NCI-H526 (cell line): Measurements from ENCODE around the gene LRRFIP2.
"Not testable (repeated sequence)": the region's sequence is repeated elsewhere in the genome, so short reads cannot be mapped to it uniquely, and the experiment has no call there.

Experiments
- DNase-seq, 2 experiments: peaks; one replicate each; lab custom pipeline; 2025; lab: John Stamatoyannopoulos, UW

Gene LRRFIP2

GRCh38 chr3:37189109-37189508 is 14.7 kb upstream of the LRRFIP2 start:
- DNase-seq = no peak

- no peak for DNase-seq
Measured at GRCh38 chr3:37183976-37184375, 9.6 kb upstream of the LRRFIP2 start.

GRCh38 chr3:37183375-37183831 is 9.0 kb upstream of the LRRFIP2 start:
- no peak for DNase-seq

GRCh38 chr3:37182816-37183215 is 8.4 kb upstream of the LRRFIP2 start:
- no peak for DNase-seq

- no peak for DNase-seq
Measured at GRCh38 chr3:37181756-37182155, 7.4 kb upstream of the LRRFIP2 start.

GRCh38 chr3:37179144-37179967 is 5.0 kb upstream of the LRRFIP2 start:
- no peak for DNase-seq

- DNase-seq = no peak
Measured at GRCh38 chr3:37173806-37174205, 576 bp downstream of the LRRFIP2 start.

DNA sequence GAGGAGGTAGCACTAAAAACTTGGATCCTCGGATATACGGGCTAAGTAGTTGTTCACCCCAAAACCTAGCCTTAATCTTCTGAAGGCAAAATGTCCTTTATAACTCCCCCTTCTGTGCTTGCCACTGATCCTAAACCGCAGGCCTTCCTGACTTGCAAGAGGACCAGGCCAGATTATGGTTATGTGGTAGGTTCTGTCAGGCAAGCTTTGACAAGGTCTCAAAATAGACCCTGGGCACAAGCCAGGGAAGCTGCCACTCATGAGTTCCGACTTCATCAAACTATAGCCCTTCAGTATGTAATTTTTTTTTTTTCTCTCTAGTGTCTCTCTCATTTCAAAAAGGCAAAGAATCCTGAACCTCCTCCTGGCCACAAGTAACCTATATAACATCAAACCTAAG is 3.2 kb downstream of the LRRFIP2 start:
- no peak for DNase-seq

DNA sequence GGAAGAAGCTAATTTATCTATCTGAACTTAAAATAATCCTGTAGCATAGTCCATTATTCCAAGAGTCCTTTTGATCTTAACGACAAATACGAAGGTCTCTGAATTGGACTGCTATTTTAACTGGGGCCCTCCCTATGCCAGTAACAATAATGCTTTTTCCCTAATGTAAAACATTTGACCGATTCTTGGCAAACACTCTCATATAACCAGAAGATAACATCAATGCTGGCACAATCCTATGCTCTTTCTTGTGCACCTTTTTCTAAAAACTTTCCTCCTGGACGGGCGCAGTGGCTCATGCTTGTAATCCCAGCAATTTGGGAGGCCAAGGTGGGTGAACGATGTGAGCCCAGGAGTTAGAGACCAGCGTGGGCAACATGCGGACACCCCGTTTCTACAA is 3.9 kb downstream of the LRRFIP2 start:
- no peak for DNase-seq

GRCh38 chr3:37170060-37170459 is 4.3 kb downstream of the LRRFIP2 start:
- DNase-seq = no peak

GRCh38 chr3:37168896-37169295 is 5.5 kb downstream of the LRRFIP2 start:
- DNase-seq = no peak

- no peak for DNase-seq
Measured at GRCh38 chr3:37163262-37164015, 10.9 kb downstream of the LRRFIP2 start.

DNA sequence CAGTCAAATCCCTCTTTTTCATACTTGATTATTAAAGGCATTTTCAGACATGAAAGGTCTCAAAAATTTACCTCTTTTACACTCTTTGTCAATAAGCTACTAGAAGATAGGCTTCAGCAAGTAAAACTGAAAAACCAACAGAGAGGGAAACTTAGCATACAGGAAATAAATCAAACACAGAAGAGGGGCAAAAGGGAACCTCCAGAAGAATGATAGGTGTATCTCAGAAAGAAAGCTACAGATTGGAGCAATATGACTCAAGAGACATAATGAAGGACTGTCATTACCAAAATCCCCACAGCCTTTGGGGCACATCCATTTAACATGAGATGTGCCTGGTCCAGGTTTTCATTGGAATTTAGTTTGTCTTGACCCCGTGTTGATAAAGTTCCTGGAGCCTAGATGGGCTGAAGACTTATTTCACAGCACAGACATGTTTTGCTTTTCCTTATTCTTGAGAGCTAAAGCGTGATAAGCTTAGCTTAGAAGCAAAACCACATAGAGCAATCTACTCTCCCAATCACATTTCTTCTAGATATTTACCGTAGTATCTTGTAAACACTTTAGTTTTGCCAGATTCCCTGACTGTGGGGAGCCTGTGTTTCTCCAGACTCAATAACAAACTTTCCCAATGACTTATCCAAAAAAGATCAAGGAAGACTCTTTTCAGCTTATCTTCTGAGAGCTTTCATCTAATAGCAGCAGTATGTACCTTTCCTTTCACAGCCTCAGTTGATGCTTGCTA is 11.7 kb downstream of the LRRFIP2 start:
- DNase-seq = no peak

GRCh38 chr3:37161351-37161750 is 13.0 kb downstream of the LRRFIP2 start:
- no peak for DNase-seq

- DNase-seq = no peak
Measured at GRCh38 chr3:37155782-37156181, 18.6 kb downstream of the LRRFIP2 start.

GRCh38 chr3:37154668-37155314 is 19.6 kb downstream of the LRRFIP2 start:
- DNase-seq = no peak

GRCh38 chr3:37150621-37151020 is 23.8 kb downstream of the LRRFIP2 start:
- no peak for DNase-seq

DNA sequence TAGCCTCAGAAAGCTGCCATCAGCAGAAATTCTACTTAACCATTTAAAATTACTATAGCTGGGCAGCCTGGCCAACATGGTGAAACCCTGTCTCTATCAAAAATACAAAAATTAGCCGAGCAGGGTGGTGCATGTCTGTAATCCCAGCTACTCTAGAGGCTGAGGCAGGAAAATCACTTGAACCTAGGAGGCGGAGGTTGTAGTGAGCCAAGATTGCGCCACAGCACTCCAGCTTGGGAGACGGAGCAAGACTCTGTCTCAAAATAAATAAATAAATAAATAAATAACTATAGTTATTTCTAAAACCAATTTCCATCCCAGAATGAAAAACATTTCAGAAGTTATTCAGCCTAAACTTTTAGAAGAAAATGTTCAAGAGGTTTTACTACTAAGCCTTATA is 25.1 kb downstream of the LRRFIP2 start:
- no peak for DNase-seq

GRCh38 chr3:37148208-37148607 is 26.2 kb downstream of the LRRFIP2 start:
- DNase-seq = no peak

DNA sequence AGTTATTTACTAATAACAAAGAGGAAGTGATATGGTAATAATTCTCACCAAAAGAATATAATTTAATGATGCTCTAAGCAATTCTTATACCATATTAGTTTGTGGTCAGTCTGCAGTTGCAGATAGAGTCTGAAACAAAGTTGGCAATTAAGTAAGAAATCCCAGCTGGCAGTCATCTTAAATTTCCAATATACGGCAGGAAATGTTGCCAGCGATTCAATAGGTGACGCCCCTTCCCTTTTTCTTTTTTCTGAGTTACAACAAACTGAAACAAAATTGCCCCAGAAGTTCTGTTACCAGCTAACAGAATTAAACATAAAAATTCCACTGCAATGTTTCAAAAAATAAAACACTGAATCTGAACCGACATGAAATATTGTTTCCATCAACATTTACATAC is 26.7 kb downstream of the LRRFIP2 start:
- DNase-seq = no peak

DNA sequence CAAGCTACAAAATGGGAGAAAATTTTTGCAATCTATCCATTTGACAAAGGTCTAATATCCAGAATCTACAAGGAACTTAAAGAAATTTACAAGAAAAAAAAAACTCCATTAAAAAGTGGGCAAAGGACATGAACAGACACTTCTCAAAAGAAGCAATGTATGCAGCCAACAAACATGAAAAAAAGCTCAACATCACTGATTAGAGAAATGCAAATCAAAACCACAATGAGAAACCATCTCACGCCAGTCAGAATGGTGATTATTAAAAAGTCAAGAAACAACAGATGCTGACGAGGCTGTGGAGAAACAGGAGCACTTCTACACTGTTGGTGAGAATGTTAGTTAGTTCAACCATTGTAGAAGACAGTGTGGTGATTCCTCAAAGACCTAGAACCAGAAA is 27.5 kb downstream of the LRRFIP2 start:
- not testable (repeated sequence) for DNase-seq

- no peak for DNase-seq
Measured at GRCh38 chr3:37145611-37146010, 28.8 kb downstream of the LRRFIP2 start.
